HL-60 (cell line): ENCODE data around the gene DPEP2.
"Not testable (repeated sequence)": the region's sequence is repeated elsewhere in the genome, so short reads cannot be mapped to it uniquely, and the experiment has no call there.

ENCODE experiments used
- POLR2AphosphoS5 ChIP-seq: IDR thresholded peaks from 2 replicates; pipeline ENCODE4 v1.6.1; 2012; ENCODE audit warnings: low read depth
- SPI1 ChIP-seq: IDR thresholded peaks from 2 replicates; pipeline ENCODE4 v1.6.1; 2012; ENCODE audit warnings: low read depth, mild to moderate bottlenecking, borderline replicate concordance
- TF ChIP-seq, protein P1 (sequence below): IDR thresholded peaks from one replicate; pipeline ENCODE4 v1.5.1; 2011; ENCODE audit warnings: low read length, control low read depth, inconsistent platforms; ENCODE audit not compliant: insufficient read depth
- TF ChIP-seq, protein P2 (sequence below): IDR thresholded peaks from 2 replicates; pipeline ENCODE4 v1.6.1; 2012; ENCODE audit warnings: low read depth; ENCODE audit not compliant: insufficient replicate concordance

DNA sequence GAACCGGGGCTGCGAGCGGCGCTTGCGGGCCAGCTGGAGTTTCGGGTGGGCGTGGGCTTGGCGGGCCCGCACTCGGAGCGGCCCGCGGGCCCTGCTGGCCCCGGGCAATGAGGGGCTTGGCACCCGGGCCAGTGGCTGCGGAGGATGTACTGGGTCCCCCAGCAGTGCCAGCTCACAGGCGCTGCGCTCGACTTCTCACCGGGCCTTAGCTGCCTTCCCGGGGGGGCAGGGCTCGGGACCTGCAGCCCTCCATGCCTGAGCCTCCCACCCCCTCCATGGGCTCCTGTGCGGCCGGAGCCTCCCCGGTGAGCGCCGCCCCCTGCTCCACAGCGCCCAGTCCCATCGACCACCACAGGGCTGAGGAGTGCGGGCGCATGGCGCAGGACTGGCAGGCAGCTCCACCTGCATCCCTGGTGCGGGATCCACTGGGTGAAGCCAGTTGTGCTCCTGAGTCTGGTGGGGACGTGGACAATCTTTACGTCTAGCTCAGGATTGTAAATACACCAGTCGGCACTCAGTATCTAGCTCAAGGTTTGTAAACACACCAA lies 979 bp downstream of the DPEP2 start:
- TF ChIP-seq POLR2AphosphoS5, SPI1: not testable (repeated sequence)
- TF ChIP-seq, protein P1, sequence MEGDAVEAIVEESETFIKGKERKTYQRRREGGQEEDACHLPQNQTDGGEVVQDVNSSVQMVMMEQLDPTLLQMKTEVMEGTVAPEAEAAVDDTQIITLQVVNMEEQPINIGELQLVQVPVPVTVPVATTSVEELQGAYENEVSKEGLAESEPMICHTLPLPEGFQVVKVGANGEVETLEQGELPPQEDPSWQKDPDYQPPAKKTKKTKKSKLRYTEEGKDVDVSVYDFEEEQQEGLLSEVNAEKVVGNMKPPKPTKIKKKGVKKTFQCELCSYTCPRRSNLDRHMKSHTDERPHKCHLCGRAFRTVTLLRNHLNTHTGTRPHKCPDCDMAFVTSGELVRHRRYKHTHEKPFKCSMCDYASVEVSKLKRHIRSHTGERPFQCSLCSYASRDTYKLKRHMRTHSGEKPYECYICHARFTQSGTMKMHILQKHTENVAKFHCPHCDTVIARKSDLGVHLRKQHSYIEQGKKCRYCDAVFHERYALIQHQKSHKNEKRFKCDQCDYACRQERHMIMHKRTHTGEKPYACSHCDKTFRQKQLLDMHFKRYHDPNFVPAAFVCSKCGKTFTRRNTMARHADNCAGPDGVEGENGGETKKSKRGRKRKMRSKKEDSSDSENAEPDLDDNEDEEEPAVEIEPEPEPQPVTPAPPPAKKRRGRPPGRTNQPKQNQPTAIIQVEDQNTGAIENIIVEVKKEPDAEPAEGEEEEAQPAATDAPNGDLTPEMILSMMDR, result not testable (repeated sequence)
- TF ChIP-seq, protein P2, sequence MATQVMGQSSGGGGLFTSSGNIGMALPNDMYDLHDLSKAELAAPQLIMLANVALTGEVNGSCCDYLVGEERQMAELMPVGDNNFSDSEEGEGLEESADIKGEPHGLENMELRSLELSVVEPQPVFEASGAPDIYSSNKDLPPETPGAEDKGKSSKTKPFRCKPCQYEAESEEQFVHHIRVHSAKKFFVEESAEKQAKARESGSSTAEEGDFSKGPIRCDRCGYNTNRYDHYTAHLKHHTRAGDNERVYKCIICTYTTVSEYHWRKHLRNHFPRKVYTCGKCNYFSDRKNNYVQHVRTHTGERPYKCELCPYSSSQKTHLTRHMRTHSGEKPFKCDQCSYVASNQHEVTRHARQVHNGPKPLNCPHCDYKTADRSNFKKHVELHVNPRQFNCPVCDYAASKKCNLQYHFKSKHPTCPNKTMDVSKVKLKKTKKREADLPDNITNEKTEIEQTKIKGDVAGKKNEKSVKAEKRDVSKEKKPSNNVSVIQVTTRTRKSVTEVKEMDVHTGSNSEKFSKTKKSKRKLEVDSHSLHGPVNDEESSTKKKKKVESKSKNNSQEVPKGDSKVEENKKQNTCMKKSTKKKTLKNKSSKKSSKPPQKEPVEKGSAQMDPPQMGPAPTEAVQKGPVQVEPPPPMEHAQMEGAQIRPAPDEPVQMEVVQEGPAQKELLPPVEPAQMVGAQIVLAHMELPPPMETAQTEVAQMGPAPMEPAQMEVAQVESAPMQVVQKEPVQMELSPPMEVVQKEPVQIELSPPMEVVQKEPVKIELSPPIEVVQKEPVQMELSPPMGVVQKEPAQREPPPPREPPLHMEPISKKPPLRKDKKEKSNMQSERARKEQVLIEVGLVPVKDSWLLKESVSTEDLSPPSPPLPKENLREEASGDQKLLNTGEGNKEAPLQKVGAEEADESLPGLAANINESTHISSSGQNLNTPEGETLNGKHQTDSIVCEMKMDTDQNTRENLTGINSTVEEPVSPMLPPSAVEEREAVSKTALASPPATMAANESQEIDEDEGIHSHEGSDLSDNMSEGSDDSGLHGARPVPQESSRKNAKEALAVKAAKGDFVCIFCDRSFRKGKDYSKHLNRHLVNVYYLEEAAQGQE, result not testable (repeated sequence)
